Measurements from ENCODE around the gene ZSCAN9. TPM values are rescaled to one million over a fixed set of nuclear protein-coding genes. Genes with fewer than 3 reads are reported as not detected.

ZSCAN9 gene
- total RNA-seq, 1 experiment from 2014 or later, result 14.4 TPM

Other genes with a start within 250 kb of the ZSCAN9 start
- 4.2 TPM for gene ZNF165, start 144.7 kb upstream of the ZSCAN9 start, total RNA-seq (2021; ENCODE audit: unreplicated experiment)
- 5.3 TPM for gene ZSCAN16, start 100.7 kb upstream of the ZSCAN9 start, total RNA-seq (2021; ENCODE audit: unreplicated experiment)
- gene ZKSCAN8, start 83.4 kb upstream of the ZSCAN9 start, total RNA-seq (2021; ENCODE audit: unreplicated experiment), result 18.4 TPM
- 4.4 TPM for gene ZKSCAN4, start 27.0 kb downstream of the ZSCAN9 start, total RNA-seq (2021; ENCODE audit: unreplicated experiment)
- gene NKAPL, start 34.0 kb downstream of the ZSCAN9 start, total RNA-seq (2021; ENCODE audit: unreplicated experiment), result not detected
- gene ZSCAN26, start 41.9 kb downstream of the ZSCAN9 start, total RNA-seq (2021; ENCODE audit: unreplicated experiment), result 6.6 TPM
- gene PGBD1, start 56.3 kb downstream of the ZSCAN9 start, total RNA-seq (2021; ENCODE audit: unreplicated experiment), result 7.6 TPM
- 10.4 TPM for gene ZSCAN31, start 110.9 kb downstream of the ZSCAN9 start, total RNA-seq (2021; ENCODE audit: unreplicated experiment)
- gene ZKSCAN3, start 124.7 kb downstream of the ZSCAN9 start, total RNA-seq (2021; ENCODE audit: unreplicated experiment), result 7.0 TPM
- 3.2 TPM for gene ZSCAN12, start 174.5 kb downstream of the ZSCAN9 start, total RNA-seq (2021; ENCODE audit: unreplicated experiment)
- gene ZSCAN23, start 218.2 kb downstream of the ZSCAN9 start, total RNA-seq (2021; ENCODE audit: unreplicated experiment), result 1.6 TPM